Sciatic nerve (tissue), 2 donors: Measurements from ENCODE around the gene NEURL1B. TPM values are rescaled to one million over a fixed set of nuclear protein-coding genes. Genes with fewer than 3 reads are reported as not detected.

Experiments used
- ATAC-seq: fragments of 200-7000 bp; cut with Tn5 transposase; one replicate; pipeline ENCODE4 v1.9.1; 2020; ENCODE audit warnings: mild to moderate bottlenecking, moderate library complexity
- DNase-seq: peaks from one replicate; pipeline ENCODE4 v3.0.0-alpha.2; 2020; ENCODE audit warnings: low spot score
- intact Hi-C: fragments of 100-400 bp; cut with DNase I; formaldehyde crosslinking; loops from one replicate; pipeline ENCODE4 v1.14.2; 2022
- microRNA-seq: library from miRNA; unstranded; fragments of <30 nt; microRNA quantifications from one replicate; pipeline ENCODE4 v1.2.0, GENCODE V29; 2020
- total RNA-seq: library from RNA; stranded (reverse); fragmentation: NEBNext Ultra II Directional; extraction: Animal tissue kit (Norgen Biotek cat#: 25700); gene quantifications from one replicate; pipeline ENCODE4 v1.2.1, GENCODE V29; 2021
- donor health status: DM: no; HTN: no; CAD: no.
- donor health status: DM: no; HTN: no; CAD: no.

Gene NEURL1B
- total RNA-seq, 1 donor from 2014 or later: 53.7 TPM

DNA sequence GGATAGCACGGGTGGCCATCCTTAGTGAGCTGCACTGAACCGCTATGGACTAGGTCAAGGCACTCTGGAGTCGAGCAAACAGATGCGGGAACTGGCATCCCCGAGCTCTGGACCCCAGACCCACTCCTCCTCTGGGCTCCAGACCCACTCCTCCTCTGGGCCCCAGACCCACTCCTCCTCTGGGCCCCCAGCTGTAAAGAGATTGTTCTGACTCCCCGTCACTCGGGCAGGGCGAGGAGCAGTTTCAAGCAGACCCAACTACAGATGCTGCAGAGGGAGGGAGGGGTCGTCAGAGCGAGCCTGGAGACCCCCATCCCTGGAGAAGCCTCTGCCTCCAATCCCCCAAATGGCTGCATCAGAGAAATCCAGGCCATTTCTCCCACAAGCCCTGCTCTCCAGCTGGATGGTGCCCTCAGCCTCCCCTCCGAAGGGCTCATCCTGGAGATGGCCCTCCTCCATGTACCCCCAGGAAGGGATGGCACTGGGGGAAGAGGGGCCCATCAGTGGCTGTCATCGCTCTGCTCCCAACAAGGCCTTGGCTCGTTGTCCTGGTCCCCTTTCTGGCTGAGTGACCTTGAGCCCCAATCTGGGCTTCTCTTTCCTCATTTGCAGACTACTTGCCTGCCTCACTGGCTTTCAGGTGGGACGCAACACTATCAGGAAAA, 91.3 kb downstream of the NEURL1B start:
- DNase-seq (peak; percentile 57), ATAC-seq (no peak)
- intact Hi-C loops: no loop called here

DNA sequence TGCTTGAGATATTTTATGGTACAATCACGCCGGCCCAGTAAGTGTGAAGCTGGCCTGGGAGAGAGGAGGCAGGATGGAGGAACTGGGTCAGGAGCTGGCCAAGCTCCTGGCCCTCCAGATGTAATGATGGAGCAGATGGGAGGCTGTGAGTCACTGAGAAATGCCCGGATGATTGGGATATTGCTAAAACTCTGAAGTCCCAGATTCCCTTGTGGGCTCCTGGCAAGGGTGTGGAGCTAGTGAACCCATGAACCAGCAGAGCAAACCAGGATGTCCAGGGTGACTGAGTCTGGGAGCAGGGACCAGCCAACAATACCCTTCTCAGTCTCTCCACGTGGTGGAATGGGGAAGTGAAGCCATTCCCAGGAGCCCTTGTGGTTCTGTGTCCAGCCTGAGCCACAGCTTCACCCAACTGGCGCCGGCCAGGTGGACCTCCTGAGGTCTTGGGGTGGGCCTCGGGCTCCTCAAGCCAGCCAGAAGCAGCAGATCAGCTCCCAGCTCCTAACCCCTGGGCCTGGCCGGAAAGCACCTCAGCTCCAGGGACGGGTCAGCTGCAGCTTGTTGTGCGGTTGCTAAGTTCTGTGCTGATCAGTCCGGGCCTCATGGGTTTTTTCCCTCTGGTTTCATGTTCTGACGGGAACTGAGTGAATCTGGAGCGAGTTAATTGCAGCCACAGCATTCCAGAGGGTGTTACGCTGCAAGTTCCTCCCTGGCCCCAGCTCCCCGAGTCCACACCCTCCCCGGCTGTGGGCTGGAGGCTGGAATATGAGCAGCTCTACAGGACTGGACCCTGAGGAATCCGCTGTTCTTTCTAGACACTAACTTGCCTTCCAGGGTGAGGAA, 92.3 kb downstream of the NEURL1B start:
- intact Hi-C loops: no loop called here
- DNase-seq (peak; percentile 87), ATAC-seq (peak; percentile 94)

DNA sequence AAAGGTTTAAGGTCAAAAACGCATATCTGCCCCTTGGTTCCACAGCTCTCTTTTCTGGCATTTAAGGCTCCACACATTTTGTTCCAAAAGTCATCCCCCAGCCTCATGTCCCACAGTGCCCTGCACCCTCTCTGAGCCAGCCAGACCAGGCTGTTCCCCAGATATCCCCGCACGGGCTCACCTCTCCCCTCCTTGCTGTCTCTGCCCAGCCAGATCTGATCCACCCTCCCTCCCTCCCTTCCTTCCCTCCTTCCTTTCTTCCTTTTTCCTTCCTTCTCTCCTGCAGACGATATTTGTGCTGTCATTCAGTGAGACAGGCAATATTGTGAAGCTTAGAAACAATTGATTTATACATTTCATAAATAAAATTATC, 92.9 kb downstream of the NEURL1B start:
- DNase-seq (no peak), ATAC-seq (peak; percentile 49)
- intact Hi-C loops: no loop called here

DNA sequence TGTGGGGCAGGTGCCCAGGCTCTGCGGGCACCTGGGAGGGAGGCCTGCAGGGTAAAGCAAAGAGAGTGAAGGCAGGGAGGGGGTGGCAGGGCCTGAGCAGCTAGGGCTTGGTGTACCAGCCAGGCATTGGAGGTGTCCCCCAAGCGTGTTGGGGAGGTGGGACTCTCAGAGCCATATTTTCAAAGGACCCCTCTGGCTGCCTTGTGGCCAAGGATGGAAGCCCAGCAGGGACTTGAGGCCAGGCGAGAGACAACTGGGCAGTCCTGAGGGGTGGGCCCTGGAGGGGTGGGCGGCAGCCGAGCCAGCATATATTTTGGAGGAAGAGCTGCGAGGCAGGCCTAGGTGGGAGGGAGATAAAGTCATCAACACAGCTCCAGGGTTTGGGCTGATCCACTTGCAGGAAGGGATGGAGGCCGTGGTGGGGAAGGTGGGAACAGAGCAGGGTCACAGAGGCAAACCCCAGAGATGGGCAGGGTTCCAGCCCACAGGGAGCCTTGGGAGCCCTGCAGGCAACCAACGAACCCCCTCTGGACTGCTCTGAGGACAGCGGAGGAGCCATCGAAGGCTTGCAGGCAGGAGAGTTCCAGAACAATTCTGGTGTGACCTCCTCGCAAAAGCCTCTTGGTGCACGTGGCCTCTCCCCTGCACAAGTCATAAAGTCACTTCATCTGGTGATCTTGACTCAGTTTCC, 94.2 kb downstream of the NEURL1B start:
- peak; percentile 59 for DNase-seq
- intact Hi-C loops: no loop called here
- no peak for ATAC-seq

DNA sequence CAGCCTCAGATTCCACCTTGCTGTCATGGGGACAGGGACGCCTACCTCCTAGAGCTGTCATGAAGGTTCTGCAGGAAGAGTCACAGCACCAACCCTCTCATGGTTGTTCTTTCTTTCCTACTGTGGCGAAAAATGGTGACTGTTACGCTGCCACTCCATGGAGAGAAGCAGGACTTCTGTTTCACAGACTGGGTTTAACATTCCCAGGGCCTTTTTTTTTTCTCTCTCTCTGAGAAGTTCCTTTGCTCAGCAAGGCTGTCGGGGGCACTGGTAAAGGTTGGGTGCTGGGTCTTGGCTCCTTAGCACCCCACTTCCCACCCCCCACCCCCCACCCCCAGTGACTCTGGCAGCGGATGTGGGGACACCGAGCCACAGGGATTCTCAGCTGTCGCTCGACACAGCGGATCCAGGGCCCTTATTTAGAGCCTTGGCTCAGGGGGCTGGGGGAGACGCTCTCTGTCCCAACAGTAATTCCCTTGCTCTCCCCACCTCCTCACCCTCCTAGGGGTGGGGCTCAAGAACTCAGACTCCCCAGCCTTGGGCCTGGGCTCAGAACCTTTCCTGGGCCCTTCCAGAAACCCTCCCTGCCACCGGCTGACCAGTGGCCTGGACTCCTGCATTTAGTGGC, 95.6 kb downstream of the NEURL1B start:
- DNase-seq: no peak
- intact Hi-C loops: no loop called here

DNA sequence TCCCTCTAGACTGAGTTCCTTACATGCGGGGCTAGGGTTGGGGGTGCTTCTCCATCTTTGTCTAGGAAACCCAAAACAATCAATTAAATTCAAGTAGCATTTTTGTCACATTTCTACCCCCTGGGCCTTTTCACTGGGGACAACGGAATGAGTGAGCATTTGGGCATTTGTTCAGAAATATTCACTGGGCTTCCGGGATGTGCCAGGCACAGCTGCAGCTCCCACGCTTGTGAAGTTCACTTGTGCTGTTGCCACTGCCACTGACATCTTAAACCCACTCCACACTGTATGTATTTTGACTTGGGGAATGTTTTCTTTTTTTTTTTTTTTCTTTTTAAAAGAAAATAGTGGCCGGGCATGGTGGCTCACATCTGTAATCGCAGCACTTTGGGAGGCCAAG, 98.3 kb downstream of the NEURL1B start:
- DNase-seq: no peak
- no peak for ATAC-seq
- intact Hi-C loops: no loop called here

More for the DNA sequence above, 95.6 kb downstream of the NEURL1B start:
- no peak for ATAC-seq

DNA sequence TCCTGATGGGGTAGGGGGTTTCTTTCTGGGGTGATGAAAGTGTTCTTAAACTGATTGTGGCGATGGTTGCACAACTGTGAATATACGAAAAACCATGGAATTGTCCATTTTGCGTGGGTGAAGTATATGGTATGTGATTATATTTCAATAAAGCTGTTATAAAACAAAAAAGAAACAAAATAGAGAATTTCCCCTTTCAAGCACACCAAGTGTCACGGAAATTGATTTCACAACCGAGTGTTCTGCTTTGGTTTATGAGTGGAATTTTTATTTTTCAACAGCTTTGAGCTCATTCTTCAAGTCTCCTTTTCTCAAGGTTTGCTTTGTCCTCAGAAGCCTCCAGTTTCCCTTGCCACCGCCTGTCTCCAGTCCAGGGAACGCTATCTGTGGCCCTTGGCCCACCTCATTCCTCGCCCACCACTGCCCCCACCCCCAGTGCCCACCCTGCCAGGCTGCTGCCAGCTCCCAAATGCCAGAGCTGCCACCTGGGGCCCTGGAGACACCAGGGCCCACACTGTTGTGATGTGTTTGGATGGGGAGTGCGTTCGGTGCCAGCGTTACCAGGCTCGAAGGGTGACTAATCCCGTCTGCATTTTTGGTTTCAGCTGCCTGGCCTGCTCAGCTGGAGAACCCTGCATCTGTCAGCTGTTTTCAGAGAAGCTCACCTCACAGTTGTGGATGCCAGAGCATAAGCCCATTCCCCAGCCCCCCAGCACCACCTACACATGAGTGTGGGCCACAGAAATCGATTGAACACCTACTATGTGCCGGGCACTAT, 99.6 kb downstream of the NEURL1B start:
- ATAC-seq: peak; percentile 65
- no peak for DNase-seq
- intact Hi-C loops: no loop called here

Small RNAs within 50 kb of the gene (microRNA-seq; reads per million reads assigned to microRNA genes)
- gene MIR5003: not detected

Other genes with a start within 250 kb of the NEURL1B start
- gene SH3PXD2B, start 186.7 kb upstream of the NEURL1B start, total RNA-seq: 39.5 TPM
- 296 TPM for gene DUSP1, start 129.9 kb downstream of the NEURL1B start, total RNA-seq
- gene ERGIC1, start 193.0 kb downstream of the NEURL1B start, total RNA-seq: 87.3 TPM